Subcutaneous adipose tissue (tissue), 4 donors: ENCODE data around the gene SLC19A2. TPM values are rescaled to one million over a fixed set of nuclear protein-coding genes. Genes with fewer than 3 reads are reported as not detected.

Source experiments
- small RNA-seq: library from RNA; depleted of rRNA; stranded (forward); fragments of <200 nt; gene quantifications from one replicate; pipeline ENCODE3, GENCODE V24; 2016
- total RNA-seq, 4 donors: library from RNA; depleted of rRNA; stranded (reverse); fragments of >200 nt; gene quantifications; one replicate each; pipeline ENCODE4 v1.1.0, GENCODE V29; 2016
- TF ChIP-seq, protein P1 (sequence below): fragments of 450-650 bp; IDR thresholded peaks from one replicate; pipeline ENCODE4 v1.5.1; 2016; ENCODE audit warnings: low read depth, mild to moderate bottlenecking, control low read depth, antibody characterized with exemption, moderate library complexity

SLC19A2 gene
- total RNA-seq, 4 donors from 2014 or later, result 26.2 to 79.7 (median 41.4) TPM

- TF ChIP-seq, protein P1, sequence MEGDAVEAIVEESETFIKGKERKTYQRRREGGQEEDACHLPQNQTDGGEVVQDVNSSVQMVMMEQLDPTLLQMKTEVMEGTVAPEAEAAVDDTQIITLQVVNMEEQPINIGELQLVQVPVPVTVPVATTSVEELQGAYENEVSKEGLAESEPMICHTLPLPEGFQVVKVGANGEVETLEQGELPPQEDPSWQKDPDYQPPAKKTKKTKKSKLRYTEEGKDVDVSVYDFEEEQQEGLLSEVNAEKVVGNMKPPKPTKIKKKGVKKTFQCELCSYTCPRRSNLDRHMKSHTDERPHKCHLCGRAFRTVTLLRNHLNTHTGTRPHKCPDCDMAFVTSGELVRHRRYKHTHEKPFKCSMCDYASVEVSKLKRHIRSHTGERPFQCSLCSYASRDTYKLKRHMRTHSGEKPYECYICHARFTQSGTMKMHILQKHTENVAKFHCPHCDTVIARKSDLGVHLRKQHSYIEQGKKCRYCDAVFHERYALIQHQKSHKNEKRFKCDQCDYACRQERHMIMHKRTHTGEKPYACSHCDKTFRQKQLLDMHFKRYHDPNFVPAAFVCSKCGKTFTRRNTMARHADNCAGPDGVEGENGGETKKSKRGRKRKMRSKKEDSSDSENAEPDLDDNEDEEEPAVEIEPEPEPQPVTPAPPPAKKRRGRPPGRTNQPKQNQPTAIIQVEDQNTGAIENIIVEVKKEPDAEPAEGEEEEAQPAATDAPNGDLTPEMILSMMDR, result no peak
These were observed 32.8 kb downstream of the SLC19A2 start for GRCh38 chr1:169452921-169453320.

DNA sequence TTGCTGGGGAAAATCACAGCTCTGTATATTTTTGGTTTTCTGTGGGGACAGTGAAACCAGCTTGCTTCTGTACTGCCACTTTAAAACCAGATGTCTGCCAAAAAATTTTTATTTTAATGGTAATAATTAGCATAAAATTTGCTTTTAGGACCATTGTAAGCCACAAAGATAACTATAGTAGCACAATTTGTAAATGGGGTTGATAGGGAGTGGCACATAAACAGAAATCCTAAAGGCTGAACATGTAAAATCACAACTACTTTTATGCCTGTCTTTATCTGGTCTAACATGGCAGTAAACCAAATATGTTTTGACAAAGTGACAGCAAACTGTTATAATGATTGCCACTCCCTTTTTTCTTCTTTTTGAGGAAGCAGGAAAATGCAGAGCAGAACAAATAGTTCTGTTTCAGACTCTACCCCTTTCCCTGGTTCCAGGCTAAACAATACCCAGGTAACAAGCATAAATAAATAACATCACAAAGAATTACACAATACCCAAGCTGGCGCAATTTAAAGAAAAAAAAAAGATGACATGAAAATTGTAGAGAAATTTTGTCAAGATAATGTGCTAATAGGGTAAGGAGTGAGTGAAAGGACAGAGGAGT, 34.4 kb downstream of the SLC19A2 start:
- TF ChIP-seq, protein P1, result no peak

DNA sequence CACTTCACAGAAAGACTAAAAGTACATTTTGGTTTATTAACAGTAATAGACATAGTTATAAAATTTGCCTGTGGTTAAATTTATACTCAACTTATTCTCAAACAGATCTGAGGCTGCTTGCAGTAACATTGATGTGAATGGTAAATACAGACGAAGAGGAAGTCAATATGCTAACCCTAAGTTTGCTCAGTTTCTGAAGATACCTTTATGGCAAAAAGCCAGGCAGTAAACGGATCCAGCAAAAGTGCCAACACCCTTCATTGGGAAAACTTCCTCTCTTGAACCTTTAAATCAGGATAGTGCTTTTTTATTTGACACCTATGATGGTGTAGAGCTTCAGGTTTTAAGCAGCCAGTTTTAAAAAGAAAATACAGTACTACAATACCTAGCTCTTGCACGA, 41.8 kb downstream of the SLC19A2 start:
- TF ChIP-seq, protein P1, result no peak

GRCh38 chr1:169427081-169427641, 58.6 kb downstream of the SLC19A2 start, which contains the start of gene CCDC181:
CCDC181 (minus strand) TSS chr1:169427474; CDS start chr1:169424927, 2,547 bp downstream.
- TF ChIP-seq, protein P1, result no peak

- TF ChIP-seq, protein P1, result no peak
These were observed 59.5 kb downstream of the SLC19A2 start for GRCh38 chr1:169426174-169426705.

DNA sequence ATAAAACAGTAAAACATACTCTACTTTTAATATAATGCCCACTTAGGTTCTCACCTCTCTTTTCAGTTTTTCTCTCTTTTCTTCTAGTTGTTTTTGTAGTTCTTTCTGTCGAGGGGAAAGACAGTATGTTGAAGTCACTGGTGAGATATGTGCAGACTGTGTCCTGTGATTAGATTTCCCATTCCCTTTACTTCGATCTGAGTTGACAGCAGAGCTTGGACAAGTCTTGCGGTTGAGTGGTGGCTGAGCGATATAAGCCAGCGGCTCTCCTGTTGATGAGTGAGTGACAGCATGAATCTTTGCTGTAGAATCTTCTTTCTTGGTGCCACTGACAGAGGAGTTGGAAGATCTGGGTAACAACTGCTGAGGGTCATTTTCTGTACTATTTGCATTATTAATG, 64.4 kb downstream of the SLC19A2 start:
- TF ChIP-seq, protein P1, result no peak

- TF ChIP-seq, protein P1, result no peak
These were observed 70.8 kb downstream of the SLC19A2 start for GRCh38 chr1:169414952-169415351.

Small RNAs within 50 kb of the gene (small RNA-seq; reads per million reads assigned to genes)
- not detected for gene AL021068.2

Other genes starting within 250 kb of the SLC19A2 start
- gene NME7, start 118.1 kb downstream of the SLC19A2 start, total RNA-seq, result 10 to 100 TPM; 10.5 to 14.2 (median 12.9) TPM
- 10 to 100 TPM; 15.4 to 36.5 (median 23.6) TPM for gene BLZF1, start 117.7 kb downstream of the SLC19A2 start, total RNA-seq
- not detected for gene CCDC181, start 58.5 kb downstream of the SLC19A2 start, total RNA-seq
- gene F5, start 100.5 kb upstream of the SLC19A2 start, total RNA-seq, result 10 to 100 TPM in 2 of 4 donors, 1 to 10 TPM in 2; 2.3 to 16.3 (median 8.2) TPM
- 10 to 100 TPM in 2 of 4 donors, 1 to 10 TPM in 2; 5.1 to 15.0 (median 9.6) TPM for gene SELP, start 144.2 kb upstream of the SLC19A2 start, total RNA-seq
- 1 to 10 TPM in 3 of 4 donors, under 1 TPM in 1; 0.75 to 2.7 (median 1.7) TPM for gene SELL, start 225.7 kb upstream of the SLC19A2 start, total RNA-seq
- 1 to 10 TPM in 1 of 4 donors, under 1 TPM in 2, not detected in 1; 0.19 to 1.8 (median 0.33) TPM for gene SELE, start 248.1 kb upstream of the SLC19A2 start, total RNA-seq